GM23248 (cell line): ENCODE results near the gene ZW10.

Experiments
- EZH2 ChIP-seq: fragments of 200-600 bp; sonication (generic); IDR thresholded peaks from 2 replicates; pipeline ENCODE4 v1.6.1; 2018; ENCODE audit warnings: antibody characterized with exemption, mild to moderate bottlenecking; ENCODE audit not compliant: insufficient read depth, poor library complexity, severe bottlenecking
- EZH2phosphoT487 ChIP-seq: fragments of 200-600 bp; sonication (generic); IDR thresholded peaks from 2 replicates; pipeline ENCODE4 v1.6.1; 2018; ENCODE audit warnings: antibody characterized with exemption, moderate library complexity, mild to moderate bottlenecking, low read depth; ENCODE audit not compliant: insufficient read depth

- TF ChIP-seq EZH2phosphoT487 (no peak), EZH2 (no peak)
Observed at GRCh38 chr11:113773416-113774173, at the start of gene ZW10.
